Renal pelvis (tissue), 12 donors: ENCODE data around the gene PRR23C. TPM values are rescaled to one million over a fixed set of nuclear protein-coding genes. Genes with fewer than 3 reads are reported as not detected.
A peak's percentile ranks its signal among the peaks of the same experiment; 100 is the strongest.
"Not testable (repeated sequence)": the region's sequence is repeated elsewhere in the genome, so short reads cannot be mapped to it uniquely, and the experiment has no call there.

Experiments used
- DNase-seq: peaks from one replicate; pipeline ENCODE4 v3.0.0-alpha.2; 2013
- long read RNA-seq, 16 experiments: transcript quantifications; one replicate each; lab custom pipeline, GENCODE V29; 2026
- polyA plus RNA-seq, 3 donors: library from polyadenylated mRNA; unstranded; fragments of 120-200 nt; gene quantifications; one replicate each; pipeline ENCODE4 v1.2.1, GENCODE V29; 2013; ENCODE audit not compliant: insufficient read length in 3 of 3

PRR23C gene
- polyA plus RNA-seq = under 1 TPM in 1 of 3 donors, not detected in 2; 0.04 TPM
- long read RNA-seq, donor 1 = 0 reads
- long read RNA-seq, donor 2 = 0 reads
- long read RNA-seq, donor 3 = 0 reads
- long read RNA-seq, donor 4 = 0 reads
- long read RNA-seq, donor 5 = 0 reads
- long read RNA-seq, donor 6 = 0 reads
- long read RNA-seq, donor 7 = 0 reads
- long read RNA-seq, donor 8 = 0 reads
- long read RNA-seq, donor 9, partial matches to known transcripts = 0 of 1 reads
- long read RNA-seq, donor 9, other reads (novel, unspliced or antisense) = 0 of 1 reads
- long read RNA-seq, donor 10 = 0 reads
- long read RNA-seq, donor 11 = 0 reads
- long read RNA-seq, donor 12 = 0 reads
- long read RNA-seq, donor 13 = 0 reads
- long read RNA-seq, donor 14 = 0 reads
- long read RNA-seq, donor 15 = 0 reads
- long read RNA-seq, donor 16 = 0 reads

DNA sequence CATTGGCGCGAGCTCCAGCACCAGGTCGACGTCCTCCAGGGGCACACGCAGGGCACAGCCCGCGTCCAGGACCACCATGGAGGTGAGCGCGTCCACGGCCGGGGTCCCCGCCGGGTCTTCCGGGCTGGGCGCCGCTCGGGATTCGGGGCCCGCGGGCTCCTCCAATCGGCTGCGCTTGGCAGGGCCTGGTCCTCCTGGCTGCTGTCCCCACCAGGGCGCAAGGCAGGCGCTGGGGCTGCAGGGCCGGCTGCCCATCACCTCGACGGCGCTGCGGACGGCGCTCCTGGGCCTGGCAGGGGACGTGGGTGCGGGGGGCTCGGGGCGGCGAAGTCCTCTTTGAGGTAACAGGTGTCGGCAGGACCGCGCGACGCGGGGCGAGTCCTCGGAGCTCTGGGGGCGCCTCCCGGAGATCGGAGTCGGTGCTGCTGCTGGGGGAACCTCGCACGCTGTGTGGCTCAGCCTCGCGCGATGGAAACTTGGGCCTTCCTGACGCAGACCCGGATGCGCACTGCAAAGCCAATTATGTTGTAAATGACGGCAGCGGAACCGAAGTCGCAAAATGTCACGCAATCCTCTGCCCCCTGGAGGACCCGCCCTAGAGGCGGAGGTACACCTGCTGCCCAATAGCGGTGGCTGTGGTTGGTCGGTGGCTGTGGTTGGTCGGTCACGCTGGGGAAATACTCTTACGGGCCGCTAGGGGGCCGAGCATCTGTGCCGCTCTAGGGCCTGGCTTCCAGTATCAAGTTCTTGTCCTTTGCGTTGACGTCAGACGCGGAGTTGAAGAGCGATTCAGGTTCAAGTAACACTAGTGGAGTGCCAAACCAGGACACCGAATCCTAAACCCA, at the start of gene PRR23C:
Gene PRR23C, minus strand, starts transcription at position 527 of the 845 bp plus-strand sequence. Its CDS starts 272 bp downstream, at position 255.
- no peak for DNase-seq

DNA sequence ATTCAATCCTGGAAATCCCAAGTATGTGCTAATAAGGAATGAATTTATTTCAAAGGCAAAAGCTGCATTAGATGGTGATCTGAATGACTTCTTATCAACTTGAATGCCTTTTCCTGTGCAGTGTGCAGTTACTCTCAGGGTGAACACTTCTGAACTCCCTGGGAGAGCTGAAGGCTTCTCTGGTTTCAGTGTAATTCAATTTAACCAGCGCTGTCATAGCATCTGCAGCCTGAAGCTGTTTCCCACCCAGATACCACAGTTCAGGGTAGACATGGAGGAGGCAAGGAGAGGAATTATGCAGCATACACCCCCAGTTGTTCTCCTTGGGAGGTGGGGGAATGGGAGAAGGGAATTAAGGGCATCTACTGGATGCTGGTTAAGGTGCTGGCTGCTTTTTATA, 49.1 kb upstream of the PRR23C start:
- peak; percentile 22 for DNase-seq

DNA sequence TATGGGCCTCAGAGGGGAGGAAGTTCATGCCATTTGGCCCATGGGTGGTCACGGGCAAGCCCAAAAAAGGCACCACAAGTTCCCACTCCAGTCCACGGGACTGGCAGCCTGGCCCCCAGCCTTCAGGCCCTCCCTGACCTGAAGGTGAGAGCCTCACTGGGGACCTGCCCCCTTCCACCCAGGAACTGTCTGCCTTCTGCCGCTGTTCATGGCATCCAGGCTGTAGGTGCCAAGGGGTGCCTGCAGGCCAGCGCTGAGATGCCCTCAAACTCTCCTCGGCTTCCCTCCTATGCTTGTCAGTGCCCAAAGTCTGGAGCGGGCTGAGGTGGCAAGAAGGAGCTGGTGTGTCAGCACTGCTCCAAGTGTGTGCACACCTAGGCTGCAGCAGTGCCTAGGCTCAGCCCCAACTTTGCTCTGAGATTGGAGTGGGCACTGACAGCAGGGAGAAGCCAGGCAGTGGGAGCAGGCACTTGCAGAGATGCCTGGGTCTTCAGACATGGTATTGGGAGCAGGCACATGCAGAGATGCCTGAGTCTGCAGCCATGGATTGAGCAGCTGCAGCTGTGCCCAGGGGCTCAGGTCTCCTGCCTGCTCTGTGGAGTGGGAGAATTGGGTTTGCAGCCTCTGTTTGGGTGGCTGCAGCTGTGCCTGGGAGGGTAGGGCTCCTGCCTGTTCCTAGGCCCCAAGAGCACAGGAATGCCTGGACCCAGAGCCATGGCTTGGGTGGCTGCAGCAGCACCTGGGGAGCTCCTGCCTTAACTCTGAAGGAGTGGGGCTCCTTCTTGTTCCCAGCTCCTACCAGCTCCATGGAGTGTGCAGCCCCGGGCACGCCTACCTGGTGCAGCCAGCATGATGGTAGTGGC, 44.0 kb upstream of the PRR23C start:
- no peak for DNase-seq

DNA sequence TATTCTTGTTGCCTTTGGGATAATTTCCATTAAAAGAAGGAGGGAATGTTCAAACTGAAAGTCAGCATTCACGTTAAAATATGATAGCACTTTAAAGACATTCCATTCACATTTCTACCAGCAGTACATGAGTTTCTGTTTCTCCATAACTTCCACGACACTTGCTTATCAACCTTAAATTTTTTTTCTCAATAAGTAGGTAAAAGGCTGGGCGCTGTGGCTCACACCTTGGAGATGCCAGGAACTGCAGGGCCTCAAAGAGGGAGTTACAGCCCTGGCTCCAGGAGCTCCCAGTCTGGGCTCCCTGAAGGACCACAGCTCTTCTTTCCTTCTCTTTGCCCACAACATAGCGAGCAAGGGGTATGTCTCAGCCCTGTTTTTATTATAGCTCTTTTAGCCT, 42.9 kb upstream of the PRR23C start:
- no peak for DNase-seq

DNA sequence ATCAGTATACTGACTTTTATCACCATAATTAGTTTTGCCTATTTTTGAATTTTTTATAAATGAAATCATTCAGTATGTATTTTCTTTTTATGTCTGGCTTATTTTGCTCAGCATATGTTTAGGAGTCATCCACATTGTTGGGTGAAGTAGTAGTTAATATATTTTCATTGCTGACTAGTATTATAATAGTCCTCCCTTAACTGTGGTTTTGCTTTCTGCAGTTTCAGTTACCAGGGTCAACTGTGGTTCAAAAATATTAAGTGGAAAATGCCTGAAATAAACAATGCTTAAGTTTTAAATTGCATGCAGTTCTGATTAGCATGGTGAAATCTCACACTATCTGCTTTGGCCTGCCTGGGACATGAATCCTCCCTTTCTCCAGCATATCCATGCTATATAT, 39.5 kb upstream of the PRR23C start:
- no peak for DNase-seq

DNA sequence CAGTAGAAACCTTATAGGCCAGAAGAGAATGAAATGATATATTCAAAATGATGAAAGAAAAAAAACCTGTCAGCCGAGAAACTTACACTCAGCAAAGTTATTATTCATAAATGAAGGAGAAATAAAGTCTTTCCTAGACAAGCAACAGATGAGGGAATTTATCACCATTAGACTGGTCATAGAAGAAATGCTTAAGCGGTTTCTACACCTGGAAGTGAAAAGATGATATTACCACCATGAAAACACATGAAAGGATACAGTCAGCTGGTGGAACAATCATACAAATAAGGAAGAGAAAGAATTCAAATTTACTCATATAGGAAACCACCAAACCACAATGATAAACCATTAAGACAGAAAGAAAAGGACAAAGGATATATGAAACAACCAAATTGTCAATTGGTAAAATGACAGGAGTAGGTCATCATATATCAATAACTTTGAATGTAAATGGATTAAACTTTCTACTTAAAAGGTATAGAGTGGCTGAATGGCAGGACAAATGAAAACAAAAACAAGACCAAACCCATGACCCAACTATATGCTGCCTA, 29.9 kb upstream of the PRR23C start:
- no peak for DNase-seq

DNA sequence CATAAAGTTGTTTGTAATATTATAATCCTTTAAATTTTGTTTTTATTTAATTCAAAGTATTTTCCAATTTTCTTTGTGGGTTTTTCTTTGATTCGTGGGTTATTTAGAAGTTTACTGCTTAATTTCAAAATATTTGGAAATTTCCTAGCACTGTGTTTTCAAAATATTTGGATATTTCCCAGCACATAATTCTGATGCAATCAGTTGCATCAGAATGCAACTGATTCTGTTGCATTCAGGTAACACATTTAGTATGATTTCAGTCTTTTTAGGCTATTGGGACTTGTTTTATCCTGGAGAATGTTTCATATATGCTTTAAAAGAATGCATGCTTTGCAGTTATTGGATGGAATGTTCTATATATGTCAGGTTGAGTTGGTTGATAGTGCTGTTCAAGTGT, 18.2 kb upstream of the PRR23C start:
- no peak for DNase-seq

DNA sequence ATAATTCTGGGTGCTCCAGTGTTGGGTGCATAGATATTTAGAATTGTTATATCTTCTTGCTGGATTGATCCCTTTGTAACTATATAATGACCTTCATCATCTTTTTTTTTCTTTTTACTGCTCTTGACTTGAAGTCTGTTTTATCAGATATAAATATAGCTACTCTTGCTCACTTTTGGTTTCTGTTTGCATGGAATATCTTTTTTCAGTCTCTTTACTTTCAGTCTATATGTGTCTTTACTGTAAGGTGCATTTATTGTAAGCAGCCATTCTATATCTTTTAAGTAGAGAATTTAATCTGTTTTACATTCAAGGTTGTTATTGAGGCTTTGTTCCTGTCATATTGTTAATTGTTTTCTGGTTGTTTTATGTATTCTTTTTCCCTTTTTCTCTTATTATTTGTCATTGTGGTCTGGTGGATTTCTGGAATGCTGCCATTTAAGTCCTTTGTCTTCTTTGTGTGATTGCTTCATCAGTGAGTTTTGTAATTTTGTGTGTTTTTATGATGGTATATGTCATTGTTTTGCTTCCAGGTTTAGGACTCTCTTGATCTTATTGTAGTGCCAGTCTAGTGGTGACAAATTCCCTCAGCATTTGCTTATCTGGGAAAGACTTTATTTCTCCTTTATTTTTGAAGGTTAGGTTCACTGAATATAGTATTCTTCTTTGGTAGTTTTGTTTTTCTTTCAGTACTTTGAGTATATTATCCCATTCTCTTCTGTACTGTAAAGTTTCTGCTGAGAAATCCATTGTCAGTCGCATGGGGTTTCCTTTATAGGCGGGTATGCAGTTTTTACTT, 8.3 kb upstream of the PRR23C start:
- DNase-seq = no peak

DNA sequence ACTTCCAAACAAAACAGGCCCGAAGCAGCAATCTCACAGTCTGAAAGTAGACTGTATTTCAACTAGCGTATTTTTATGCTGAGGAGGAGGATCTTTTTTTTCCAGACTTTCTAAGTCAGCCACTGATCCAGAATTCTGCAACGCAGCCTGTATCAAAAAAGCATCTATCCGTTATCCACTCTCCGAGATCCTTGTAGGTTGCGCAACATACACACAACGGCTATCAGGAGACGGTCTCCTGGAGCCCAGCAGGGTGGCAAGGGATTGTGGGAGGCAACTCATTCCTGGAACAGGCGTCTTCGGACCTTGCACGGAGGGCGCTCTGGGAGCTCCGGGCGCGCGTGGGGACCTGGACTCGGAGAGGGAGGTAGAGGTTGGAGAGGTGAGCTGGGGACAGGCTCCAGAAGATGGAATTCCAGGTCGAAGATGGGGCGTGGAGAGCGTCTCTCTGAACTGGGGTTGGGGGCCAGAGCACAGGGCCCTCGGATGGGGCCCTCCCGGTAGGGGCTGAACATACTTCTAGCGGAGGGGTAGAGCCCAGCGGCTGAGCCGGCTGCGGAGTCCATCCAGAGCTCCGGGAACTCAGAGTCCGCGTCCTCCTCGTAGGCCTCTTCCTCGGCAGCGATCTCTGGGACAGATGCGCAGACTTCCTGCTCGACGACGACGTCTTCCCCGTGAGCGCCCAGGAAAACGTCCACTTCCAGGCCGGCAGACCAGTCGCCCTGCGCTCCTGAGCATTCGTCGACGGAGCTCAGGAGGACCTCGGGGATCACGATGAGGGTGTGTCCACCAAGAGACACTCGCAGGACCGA, 932 bp downstream of the PRR23C start:
- no peak for DNase-seq

DNA sequence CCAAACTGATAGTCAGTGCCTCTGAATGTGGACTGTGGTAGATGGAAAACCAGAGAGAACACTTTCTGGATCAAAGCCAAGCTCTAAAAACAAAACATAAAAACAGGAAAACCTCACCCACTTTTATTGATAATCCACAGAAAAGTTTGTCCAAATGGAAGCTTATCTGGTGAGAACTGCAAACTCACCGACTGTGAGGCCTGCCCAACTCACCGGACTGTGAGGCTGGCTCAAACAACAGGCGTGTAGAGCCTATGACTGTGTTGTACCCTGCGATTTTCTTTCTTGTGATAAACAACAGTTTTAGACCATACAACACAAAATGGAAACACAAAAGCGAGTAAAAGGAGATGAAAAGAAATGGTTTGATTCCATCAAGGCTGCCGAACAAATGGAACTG, 7.2 kb downstream of the PRR23C start:
- DNase-seq = no peak

DNA sequence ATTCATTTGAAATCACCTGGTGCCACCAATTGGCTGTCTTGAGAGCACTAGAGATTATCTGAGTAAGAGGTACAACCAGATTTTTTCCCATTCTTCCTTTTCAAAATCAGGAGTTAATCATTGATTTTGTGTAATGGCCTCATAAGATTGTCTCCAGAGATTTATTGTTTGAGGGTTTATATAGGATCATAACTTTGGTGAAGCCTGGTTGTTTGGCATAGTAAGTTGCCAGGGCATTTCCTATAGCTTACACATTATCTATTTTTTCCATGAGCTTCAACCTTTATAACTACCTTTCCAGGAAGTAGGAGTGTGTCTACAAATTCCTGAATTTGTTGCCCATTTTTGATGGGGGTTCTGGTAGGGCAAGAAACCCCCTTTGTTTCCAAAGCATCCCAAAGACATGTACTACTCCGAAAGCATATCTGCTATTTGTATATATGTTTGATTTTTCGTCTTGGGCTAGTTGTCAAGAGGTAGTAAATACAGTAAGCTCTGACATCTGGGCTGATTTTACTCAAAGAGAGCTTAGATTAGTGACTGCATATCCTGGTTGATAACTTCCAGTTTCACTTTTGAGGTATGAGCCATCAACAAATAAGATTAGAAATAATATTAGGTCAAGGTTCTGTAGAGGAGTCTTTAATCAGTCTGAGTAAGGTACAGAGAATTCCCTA, 12.2 kb downstream of the PRR23C start:
- DNase-seq = no peak

DNA sequence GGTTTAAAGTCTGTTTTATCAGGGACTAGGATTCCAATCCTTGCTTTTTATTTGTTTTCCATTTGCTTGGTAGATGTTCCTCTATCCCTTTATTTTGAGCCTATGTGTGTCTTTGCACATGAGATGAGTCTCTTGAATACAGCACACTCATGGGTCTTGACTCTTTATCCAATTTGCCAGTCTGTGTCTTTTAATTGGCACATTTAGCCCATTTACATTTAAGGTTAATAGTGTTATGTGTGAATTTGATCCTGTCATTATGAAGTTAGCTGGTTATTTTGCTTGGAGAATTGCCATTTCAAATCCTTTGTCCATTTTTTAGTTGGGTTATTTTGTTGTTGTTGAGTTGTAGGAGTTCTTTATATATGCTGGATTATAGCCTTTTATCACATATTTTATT, 14.1 kb downstream of the PRR23C start:
- DNase-seq = not testable (repeated sequence)

DNA sequence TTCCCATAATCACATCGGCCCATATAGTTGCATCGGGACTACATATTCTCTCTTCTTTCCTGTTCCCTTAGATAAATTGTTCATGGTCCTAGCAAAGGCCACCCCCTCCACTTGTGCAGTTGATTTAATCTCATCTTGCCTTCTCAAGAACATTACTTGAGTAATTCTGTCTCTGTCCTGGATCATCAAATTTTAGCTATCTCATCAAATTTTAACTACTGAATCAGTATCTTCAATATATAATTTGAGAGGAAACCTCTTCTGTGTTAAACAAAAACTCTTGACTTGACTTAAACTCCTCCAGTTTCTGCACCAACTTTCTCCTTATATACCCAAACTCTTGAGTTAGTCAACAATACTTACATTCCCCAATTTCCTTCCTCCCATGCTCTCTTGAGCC, 19.7 kb downstream of the PRR23C start:
- no peak for DNase-seq

DNA sequence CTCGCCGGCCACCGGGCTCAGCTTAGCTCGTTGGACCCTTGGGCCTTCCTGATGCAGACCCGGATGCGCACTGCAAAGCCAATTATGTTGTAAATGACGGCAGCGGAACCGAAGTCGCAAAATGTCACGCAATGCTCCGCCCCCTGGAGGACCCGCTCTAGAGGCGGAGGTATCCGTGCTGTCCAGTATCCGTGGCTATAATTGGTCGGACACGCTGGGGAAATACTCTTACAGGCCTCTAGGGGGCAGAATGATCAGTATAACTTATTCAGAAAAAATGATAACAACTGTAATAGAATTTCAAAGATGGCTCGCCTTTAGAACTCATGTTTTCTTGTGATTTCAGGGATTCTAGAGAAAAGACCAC, 23.8 kb downstream of the PRR23C start, which contains the start of gene PRR23B:
Gene PRR23B, minus strand, starts transcription at position 59 of the 367 bp plus-strand sequence. CDS start 265 bp downstream, outside the sequence.
- no peak for DNase-seq

DNA sequence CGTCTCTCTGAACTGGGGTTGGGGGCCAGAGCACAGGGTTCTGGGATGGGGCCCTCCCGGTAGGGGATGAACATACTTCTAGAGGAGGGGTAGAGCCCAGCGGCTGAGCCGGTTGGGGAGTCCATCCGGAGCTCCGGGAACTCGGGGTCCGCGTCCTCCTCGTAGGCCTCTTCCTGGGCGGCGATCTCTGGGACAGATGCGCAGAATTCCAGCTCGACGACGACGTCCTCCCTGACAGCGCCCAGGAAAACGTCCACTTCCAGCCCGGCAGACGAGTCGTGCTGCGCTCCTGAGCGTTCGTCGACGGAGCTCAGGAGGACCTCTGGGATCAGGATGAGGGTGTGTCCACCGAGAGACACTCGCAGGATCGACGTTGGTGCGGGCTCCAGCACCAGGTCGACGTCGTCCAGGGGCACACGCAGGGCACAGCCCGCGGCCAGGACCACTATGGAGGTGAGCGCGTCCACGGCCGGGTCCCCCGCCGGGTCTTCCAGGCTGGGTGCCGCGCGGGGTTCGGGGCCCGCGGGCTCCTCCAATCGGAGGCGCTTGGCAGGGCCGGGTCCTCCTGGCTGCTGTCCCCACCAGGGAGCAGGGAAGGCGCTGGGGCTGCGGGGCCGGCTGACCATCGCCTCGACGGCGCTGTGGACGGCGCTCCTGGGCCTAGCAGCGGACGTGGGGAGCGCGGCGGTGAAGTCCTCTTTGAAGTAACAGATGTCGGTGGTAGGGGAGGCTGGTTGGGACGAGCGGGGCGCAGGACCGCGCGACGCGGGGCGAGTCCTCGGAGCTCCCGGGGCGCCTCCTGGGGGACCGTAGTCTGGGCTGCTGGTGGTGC, 24.4 kb downstream of the PRR23C start:
- no peak for DNase-seq

DNA sequence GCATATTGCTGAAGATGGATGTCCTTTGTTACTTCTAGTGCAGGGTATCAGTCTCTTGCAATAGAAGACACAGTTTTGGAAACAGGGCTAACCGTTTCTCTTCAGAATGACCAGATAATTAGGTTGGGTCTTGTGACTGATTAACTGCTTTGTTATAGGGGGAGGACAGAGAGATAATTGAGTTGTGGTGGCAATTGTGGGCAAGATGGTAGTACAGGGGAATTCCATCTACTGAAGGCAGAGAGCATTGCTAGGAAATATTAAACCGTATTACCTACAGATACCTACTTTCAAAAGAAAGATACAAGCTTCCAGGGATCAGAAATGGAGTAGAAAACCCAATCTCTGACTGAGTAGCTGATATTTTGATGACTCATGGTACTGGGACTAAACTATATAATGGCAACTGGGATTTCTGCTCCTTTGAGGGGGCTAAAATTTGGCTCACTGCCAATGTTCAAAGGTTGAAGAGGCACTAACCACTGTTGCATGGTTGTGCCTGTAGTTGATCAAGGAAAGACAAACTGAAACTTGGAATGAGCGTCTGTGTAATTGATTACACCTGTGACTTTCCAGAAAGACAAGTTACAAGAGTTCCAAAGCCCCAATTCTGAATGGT, 28.2 kb downstream of the PRR23C start:
- no peak for DNase-seq

DNA sequence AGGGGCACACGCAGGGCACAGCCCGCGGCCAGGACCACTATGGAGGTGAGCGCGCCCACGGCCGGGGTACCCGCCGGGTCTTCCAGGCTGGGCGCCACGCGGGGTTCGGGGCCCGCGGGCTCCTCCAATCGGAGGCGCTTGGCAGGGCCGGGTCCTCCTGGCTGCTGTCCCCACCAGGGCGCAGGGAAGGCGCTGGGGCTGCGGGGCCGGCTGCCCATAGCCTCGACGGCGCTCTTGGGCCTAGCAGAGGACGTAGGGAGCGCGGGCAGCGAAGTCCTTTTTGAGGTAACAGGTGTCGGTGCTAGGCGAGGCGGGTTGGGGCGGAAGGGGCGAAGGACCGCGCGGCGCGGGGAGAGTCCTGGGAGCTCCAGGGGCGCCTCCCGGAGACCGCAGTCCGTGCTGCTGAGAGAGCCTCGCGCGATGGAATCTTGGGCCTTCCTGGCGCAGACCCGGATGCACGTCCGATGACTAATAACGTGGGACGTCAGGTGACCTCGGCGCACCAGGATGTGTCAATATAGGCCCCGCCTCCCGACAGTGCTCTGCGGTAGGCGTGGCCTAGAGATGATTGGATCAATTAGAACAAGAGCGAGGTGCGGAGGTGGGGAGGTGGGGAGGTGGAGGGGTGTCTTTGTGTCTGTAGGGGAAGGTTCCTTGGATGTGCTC, 38.5 kb downstream of the PRR23C start, which contains the start of gene PRR23A:
Gene PRR23A, minus strand, starts transcription at position 218 of the 666 bp plus-strand sequence. Its CDS starts 0 bp downstream, at position 218.
- no peak for DNase-seq
